Occipital lobe (tissue), 2 donors: ENCODE data around the gene OR7G3. TPM values are rescaled to one million over a fixed set of nuclear protein-coding genes. Genes with fewer than 3 reads are reported as not detected.

ENCODE experiments used
- DNase-seq: peaks from one replicate; lab custom pipeline; 2025; lab: John Stamatoyannopoulos, UW
- total RNA-seq: library from RNA; depleted of rRNA; stranded (reverse); fragments of >200 nt; gene quantifications from one replicate; pipeline ENCODE4 v1.2.3, GENCODE V29; 2014

OR7G3 gene
- not detected for total RNA-seq

- DNase-seq: no peak
Measured at GRCh38 chr19:9126900-9127405, at the start of gene OR7G3. Gene OR7G3 (minus strand): TSS chr19:9126950. CDS start chr19:9126950, 0 bp downstream.

GRCh38 chr19:9175326-9175725 is 48.6 kb upstream of the OR7G3 start:
- DNase-seq: no peak

DNA sequence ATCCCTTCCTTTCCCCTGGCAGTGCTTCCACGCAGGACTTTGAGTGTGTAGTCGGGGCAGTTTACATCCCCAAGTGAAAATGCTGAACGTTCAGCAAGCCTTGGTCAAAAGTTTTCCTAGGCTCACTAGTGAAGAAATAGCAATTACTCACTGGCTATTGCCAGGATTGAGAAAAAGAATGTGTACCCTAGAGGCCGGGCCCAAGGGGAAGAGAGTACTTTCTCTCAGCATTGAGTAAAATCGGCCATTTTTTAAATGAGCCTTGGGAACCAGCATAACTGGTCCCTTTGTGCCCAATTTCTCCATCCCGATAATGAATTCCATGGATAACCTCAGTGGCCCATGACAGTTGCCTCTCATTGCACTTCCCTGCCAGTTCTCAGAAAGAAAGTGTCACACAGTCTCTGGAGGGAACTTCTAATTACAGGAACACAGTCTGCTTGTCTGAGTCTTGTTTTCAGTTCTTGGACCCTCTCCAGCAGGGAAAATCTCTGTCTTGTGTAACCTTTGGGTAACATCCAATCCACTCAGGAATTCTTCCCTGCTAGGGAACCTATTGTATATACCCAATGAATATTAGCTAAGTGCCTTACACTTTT is 44.7 kb upstream of the OR7G3 start:
- no peak for DNase-seq

GRCh38 chr19:9166846-9167245 is 40.1 kb upstream of the OR7G3 start:
- no peak for DNase-seq

GRCh38 chr19:9165261-9165660 is 38.5 kb upstream of the OR7G3 start:
- no peak for DNase-seq

DNA sequence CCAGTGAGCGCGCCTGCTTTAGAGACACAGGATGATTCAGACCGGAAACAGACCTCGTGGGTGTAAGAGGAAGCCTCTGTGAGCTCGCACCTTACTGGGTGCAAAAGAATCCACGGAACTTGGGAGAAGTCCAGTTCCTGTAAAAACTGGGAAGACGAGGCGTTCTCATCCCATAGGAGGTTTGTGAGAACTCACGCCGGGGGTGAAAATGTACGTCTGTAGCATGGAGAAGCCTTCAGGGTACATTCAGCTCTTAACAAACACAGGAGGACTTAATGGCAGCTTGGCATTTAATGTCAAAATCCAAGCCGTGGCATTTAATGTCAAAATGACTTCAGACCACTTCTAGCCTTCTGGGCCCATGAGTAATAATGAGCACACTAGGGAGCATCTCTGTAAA is 34.7 kb upstream of the OR7G3 start:
- DNase-seq: no peak

- DNase-seq: no peak
Measured at GRCh38 chr19:9159891-9160290, 33.1 kb upstream of the OR7G3 start.

DNA sequence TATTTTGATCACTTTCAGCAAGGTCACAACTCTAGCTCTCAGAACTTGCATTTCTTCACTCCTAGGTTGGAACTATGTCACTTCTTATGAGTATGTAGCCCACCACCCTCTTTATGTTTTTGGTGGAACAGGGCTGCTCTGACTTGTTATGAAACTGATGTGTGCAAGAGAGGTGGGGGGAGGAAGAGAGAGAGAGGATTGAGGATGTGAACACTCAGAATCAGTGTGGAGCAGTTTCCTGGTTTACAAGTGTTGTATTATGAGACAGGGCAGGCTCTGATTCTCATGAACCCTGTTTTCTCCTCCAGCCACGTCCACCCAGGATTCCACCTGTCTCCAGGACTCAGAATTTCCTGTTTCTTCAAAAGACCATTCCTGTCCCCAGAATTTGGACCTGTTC is 29.6 kb upstream of the OR7G3 start:
- DNase-seq: no peak

DNA sequence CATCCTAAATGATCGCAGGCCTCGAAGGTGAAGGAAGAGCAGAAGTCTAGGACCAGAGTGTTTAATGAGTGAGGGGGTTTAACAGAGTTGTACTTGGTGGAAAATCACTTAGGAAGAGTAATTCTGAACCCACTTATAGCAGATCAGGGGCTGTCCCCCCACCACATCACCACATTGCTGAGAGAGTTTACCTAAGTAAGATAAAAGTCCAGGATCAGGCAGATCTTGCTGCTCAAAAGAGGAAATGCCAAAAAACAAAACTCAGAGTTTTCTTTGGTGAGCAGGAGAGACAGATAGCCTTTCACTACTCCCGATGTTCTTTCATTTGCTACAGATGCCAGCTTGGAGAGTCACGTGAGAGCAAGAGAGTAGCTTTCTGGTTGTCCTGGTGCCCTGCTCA is 28.8 kb upstream of the OR7G3 start:
- no peak for DNase-seq

DNA sequence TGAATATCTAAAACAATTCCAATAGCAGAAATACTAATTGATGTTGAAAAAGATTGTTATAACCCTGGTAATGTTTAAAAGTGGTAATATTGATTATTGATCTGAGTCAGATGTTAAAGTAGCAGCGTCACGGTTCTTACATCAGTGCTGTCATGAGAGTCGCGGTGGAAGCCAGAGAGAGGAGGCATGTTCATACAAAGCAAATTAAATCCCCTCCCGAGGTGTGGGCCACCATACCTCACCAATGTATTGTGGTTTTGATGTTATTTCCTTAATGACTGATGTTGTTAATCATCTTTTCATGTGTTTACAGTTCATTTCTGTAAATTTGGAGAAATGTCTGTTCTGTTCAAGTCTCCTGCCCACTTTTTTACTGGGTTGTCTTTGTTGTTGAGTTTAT is 24.6 kb upstream of the OR7G3 start:
- DNase-seq: no peak

DNA sequence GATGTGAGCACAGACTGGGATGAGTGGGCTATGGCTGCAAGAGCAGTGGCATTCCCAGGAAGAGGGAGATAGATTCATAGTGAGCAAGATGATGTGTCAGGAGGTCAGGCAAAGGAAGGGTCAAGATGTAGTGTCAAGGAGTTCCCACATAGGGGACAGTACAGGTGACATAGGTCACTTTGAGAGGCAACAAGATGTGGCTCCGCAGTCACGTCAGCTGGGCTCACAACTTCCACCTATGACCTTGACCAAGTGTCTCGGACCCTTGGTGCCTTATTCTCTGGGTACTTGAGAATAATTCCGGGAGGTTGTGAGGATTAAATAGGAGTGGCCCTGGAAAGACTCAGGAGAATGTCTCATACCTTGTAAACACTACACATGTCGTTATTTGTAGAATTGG is 23.9 kb upstream of the OR7G3 start:
- no peak for DNase-seq

DNA sequence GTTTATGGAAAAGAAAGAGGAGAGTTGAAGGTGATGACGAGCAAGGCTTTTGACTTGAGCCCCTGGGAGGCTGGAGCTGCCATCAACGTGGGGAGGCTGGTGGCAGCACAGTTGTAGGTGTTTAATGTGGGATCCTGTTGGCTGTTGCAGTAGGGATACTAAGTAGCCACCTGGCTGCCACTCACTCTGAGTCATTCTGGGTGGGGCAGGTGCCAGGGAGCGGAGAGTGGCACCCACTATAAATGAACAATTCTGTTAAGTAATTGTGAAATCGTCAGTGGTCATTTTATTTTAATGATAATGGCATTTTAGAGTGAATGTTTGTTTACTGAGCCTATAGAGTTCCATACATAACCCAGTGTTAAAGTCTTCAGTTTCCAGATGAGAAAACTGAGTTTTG is 23.2 kb upstream of the OR7G3 start:
- DNase-seq: no peak

GRCh38 chr19:9148697-9149096 is 21.9 kb upstream of the OR7G3 start:
- no peak for DNase-seq

DNA sequence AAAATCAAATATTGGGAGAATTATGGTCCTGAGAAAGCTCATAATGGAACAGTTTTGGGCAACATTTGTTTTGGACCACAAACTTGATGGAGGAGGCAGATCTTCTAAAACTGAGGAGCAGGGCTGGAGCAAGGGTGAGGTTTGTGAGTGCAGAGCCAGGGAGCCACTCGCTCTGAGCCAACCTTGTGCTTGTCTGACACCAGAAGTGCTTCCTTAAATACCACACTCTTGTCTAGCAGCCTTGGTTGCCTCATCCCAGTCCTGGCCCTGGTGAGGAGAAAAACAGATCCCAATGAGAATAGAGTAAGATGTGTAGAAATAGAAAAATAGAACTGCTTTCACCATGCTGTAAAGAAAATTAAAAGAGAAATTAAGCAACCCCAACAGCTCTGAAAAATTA is 20.1 kb upstream of the OR7G3 start:
- DNase-seq: no peak

DNA sequence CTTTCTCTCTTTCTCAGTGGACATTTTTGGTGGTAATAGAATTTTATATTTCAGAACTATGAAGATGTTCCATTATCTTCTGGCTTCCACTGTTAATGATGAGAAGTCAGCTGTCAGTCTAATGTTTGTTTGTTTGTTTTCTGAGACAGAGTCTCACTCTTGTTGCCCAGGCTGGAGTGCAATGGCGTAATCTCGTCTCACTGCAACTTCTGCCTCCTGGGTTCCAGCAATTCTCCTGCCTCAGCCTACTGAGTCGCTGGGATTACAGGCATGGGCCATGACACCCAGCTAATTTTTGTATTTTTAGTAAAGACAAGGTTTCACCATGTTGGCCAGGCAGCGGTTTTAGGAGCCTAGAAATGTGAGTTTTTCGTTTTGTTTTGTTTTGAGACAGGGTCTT is 18.2 kb upstream of the OR7G3 start:
- no peak for DNase-seq

DNA sequence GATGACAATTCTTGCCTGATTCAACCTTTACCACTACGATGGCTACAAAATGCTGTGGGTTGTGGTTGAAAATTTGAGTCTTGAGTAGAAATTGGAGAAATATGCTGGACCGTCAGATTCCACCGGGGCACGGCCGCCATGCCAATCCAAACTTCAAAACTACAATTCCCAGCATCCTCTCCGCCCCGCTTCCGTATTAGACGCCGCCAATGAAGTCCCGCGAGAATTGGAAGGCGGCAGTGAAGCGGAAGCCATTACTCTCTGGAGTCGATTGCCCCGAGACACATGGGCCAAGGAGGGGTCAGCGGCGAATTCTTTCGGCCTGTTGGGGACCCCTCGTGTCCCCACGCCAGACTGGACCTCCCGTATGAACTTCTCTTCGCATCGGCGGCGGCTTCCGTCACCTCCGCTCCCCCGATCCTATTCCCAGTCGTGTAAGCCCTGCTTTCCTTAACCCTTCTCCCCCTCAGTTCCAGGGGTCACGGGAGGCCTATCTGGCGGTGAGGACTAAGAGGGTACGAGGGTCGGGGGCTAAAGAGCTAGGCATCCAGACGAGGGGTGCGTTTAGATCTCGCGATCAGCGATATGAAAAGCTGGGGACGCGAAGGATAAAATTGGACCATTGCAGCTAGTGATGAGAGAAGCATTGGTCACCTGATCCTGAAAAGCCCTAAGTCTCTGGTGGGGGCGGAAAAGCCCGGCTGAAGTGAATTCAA is 13.6 kb upstream of the OR7G3 start, which contains the start of gene ZNF317:
TSS of gene ZNF317 (plus strand) at position 239 of the 716 bp plus-strand sequence. CDS start 15,620 bp downstream, outside the sequence.
- peak; percentile 83 for DNase-seq

GRCh38 chr19:9139609-9140158 is 12.9 kb upstream of the OR7G3 start:
- DNase-seq: no peak

- no peak for DNase-seq
Measured at GRCh38 chr19:9132422-9132821, 5.7 kb upstream of the OR7G3 start.

DNA sequence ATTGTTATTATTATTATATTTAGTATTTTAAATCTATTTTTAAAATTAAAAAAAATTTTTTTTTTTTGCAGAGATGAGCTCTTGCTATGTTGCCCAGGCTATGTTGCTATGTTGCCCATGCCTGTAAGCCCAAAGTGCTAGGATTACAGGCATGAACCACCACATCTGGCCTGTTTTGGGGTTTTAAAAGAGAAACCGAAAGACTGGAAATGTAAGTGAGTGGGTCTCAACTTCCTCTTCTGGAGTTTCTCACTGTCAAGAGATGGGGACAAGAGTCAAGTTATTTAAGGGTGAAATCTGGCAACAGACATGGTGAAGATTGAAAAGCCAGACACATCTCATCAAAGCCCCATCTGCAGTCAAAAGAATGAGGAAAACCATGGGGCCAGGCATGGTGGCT is 4.2 kb upstream of the OR7G3 start:
- no peak for DNase-seq

DNA sequence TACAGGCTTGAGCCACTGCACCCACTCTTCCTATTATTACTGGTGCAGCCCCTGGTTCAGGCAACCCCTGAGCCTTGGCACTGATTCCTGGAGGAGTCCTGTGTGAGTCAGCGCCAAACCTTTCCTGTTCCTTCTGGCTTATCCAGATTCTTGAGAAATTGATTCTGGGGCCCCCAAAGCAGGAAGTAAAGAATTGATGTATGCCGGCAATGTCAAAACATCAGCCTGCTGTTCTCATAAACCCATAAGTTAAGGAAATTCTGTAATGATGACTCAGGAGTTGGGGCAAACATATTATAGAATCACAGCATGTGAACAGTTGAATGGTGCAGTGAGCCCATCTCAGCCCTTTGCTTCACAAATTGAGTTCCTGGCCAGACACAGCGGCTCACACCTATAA is 1.4 kb upstream of the OR7G3 start:
- DNase-seq: no peak

GRCh38 chr19:9116547-9116946 is 10.2 kb downstream of the OR7G3 start:
- no peak for DNase-seq

DNA sequence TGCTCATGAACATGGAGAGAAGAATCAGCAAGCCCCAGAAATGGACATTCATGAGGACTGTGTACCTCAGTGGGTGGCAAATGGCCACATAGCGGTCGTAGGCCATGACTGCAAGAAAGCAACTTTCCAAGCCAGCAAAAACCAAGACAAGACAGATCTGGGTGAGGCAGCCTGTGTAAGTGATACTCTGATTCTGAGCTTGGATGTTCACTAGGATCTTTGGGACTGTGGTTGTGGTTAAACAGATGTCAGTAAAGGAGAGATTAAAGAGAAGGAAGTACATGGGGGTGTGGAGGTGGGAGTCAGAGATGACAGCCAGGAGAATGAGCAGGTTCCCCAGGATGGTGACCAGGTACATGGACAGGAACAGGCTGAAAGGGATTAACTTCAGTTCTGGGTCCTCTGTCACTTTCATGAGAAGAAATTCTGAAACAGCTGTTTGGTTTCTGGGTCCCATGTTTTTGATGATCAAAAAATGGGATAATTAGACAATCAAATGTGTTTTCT is 11.4 kb downstream of the OR7G3 start, which contains the start of gene OR7G1:
TSS of gene OR7G1 (minus strand) at position 457 of the 507 bp plus-strand sequence. CDS start at position 457, 0 bp downstream.
- no peak for DNase-seq
